H1 (cell line): Measurements from ENCODE around the gene DOCK11. TPM values are rescaled to one million over a fixed set of nuclear protein-coding genes. Genes with fewer than 3 reads are reported as not detected.

ENCODE experiments used
- CTCF ChIA-PET: fragments of 300-600 bp; sonication (Branson Sonifier 250); formaldehyde crosslinking; loops from one replicate; lab custom pipeline; 2021; ENCODE audit not compliant: partially characterized antibody; lab: Charles Lee
- POLR2A ChIA-PET: fragments of 300-600 bp; sonication (Branson Sonifier 250); formaldehyde crosslinking; loops from one replicate; lab custom pipeline; 2021; ENCODE audit warnings: inconsistent platforms; ENCODE audit not compliant: partially characterized antibody; lab: Charles Lee
- DNase-seq, 2 experiments: peaks; one replicate each; pipeline versions ENCODE4 v3.0.0 to v3.0.0-alpha.2; 2010 to 2022; ENCODE audit warnings: low spot score in 2 of 2, low read depth in 1 of 2, mixed read lengths in 1 of 2
- FAIRE-seq: peaks from 2 replicates; lab custom pipeline; 2011; peaks lifted over from hg19 to GRCh38; lab: Jason Lieb, UNC
- H2AFZ ChIP-seq: 2 replicates; pipeline ENCODE4 v1.8.1; 2012; ENCODE audit warnings: low read length, inconsistent platforms
- H2AK5ac ChIP-seq: 2 replicates; pipeline ENCODE4 v1.6.1; 2013; ENCODE audit warnings: low read depth, low read length
- H2BK120ac ChIP-seq: replicated peaks from 2 replicates; pipeline ENCODE3; 2013; ENCODE audit warnings: low read depth, low read length, inconsistent platforms
- H2BK12ac ChIP-seq: 2 replicates; pipeline ENCODE4 v1.6.1; 2013; ENCODE audit warnings: low read depth, low read length
- H2BK15ac ChIP-seq: 2 replicates; pipeline ENCODE4 v1.6.1; 2013; ENCODE audit warnings: low read length
- H2BK20ac ChIP-seq: 2 replicates; pipeline ENCODE4 v1.6.1; 2013; ENCODE audit warnings: low read length
- H2BK5ac ChIP-seq: 2 replicates; pipeline ENCODE4 v1.6.1; 2013; ENCODE audit warnings: low read depth, low read length
- H3K14ac ChIP-seq: 2 replicates; pipeline ENCODE4 v1.6.1; 2013; ENCODE audit warnings: inconsistent platforms; ENCODE audit not compliant: insufficient read length
- H3K18ac ChIP-seq: 2 replicates; pipeline ENCODE4 v1.6.1; 2013; ENCODE audit warnings: low read length; ENCODE audit errors: extremely low read depth
- H3K23ac ChIP-seq: 2 replicates; pipeline ENCODE4 v1.6.1; 2013; ENCODE audit warnings: inconsistent platforms; ENCODE audit not compliant: insufficient read length
- H3K23me2 ChIP-seq: 2 replicates; pipeline ENCODE4 v1.6.1; 2013; ENCODE audit warnings: low read depth, low read length
- H3K27ac ChIP-seq: 2 replicates; pipeline ENCODE4 v1.6.1; 2011; ENCODE audit warnings: low read depth, low read length, inconsistent platforms
- H3K27me3 ChIP-seq, 4 experiments: replicated peaks in 1 of 4; 1 replicate in 1 of 4; 2 replicates in 3 of 4; pipeline versions ENCODE4 v1.6.1 to v1.8.1; 2011 to 2013; ENCODE audit warnings: low read length in 3 of 4, mild to moderate bottlenecking in 3 of 4, inconsistent platforms in 2 of 4, mixed read lengths in 2 of 4, moderate library complexity in 1 of 4; ENCODE audit not compliant: control insufficient read depth in 3 of 4, insufficient read depth in 3 of 4; ENCODE audit errors: extremely low read depth in 1 of 4
- H3K36me3 ChIP-seq, 4 experiments: 2 replicates each; pipeline versions ENCODE4 v1.6.1 to v1.8.1; 2011 to 2013; ENCODE audit warnings: mild to moderate bottlenecking in 4 of 4, low read length in 3 of 4, moderate library complexity in 2 of 4, control low read depth in 1 of 4, inconsistent platforms in 1 of 4; ENCODE audit not compliant: insufficient read depth in 4 of 4, control insufficient read depth in 2 of 4
- H3K4ac ChIP-seq: replicated peaks from 2 replicates; pipeline ENCODE3; 2013; ENCODE audit warnings: low read length, low read depth, mixed read lengths, inconsistent platforms; ENCODE audit not compliant: insufficient read length
- H3K4me1 ChIP-seq, 4 experiments: replicated peaks in 1 of 4; 1 replicate in 1 of 4; 2 replicates in 3 of 4; pipeline versions ENCODE4 v1.6.1 to v1.8.1; 2011 to 2013; ENCODE audit warnings: low read length in 3 of 4, inconsistent platforms in 2 of 4, mixed read lengths in 1 of 4; ENCODE audit not compliant: insufficient read depth in 4 of 4, control insufficient read depth in 3 of 4
- H3K4me2 ChIP-seq, 2 experiments: 2 replicates each; pipeline versions ENCODE4 v1.6.1 to v1.8.1; 2011 to 2013; ENCODE audit warnings: low read depth in 2 of 2, low read length in 2 of 2, control low read depth in 1 of 2, inconsistent platforms in 1 of 2, mild to moderate bottlenecking in 1 of 2; ENCODE audit not compliant: insufficient read depth in 1 of 2
- H3K4me3 ChIP-seq, 4 experiments: fragments of 200-600, 300-600 bp in 1 of 4; sonication (generic), shearing (Covaris generic), sonication (Bioruptor Twin) in 1 of 4; 2 replicates each; pipeline versions ENCODE4 v1.5.1 to v1.8.1; 2011 to 2016; ENCODE audit warnings: low read length in 4 of 4, low read depth in 3 of 4, control low read depth in 2 of 4, inconsistent platforms in 2 of 4, mild to moderate bottlenecking in 2 of 4, mixed read lengths in 1 of 4, moderate library complexity in 1 of 4; ENCODE audit not compliant: insufficient read depth in 2 of 4; ENCODE audit errors: extremely low read depth in 1 of 4
- H3K56ac ChIP-seq: replicated peaks from 2 replicates; pipeline ENCODE3; 2013; ENCODE audit warnings: low read depth, mild to moderate bottlenecking, mixed read lengths, low read length, inconsistent platforms; ENCODE audit not compliant: insufficient read length
- H3K79me1 ChIP-seq: 2 replicates; pipeline ENCODE4 v1.6.1; 2013; ENCODE audit warnings: low read depth, low read length, control low read depth
- H3K79me2 ChIP-seq, 2 experiments: 2 replicates each; pipeline versions ENCODE4 v1.6.1 to v1.8.1; 2012 to 2013; ENCODE audit warnings: low read length in 2 of 2, mild to moderate bottlenecking in 2 of 2, inconsistent platforms in 1 of 2; ENCODE audit not compliant: insufficient read depth in 2 of 2, control insufficient read depth in 1 of 2
- H3K9ac ChIP-seq, 4 experiments: replicated peaks in 1 of 4; 1 replicate in 1 of 4; 2 replicates in 3 of 4; pipeline versions ENCODE4 v1.6.1 to v1.8.1; 2011 to 2013; ENCODE audit warnings: low read depth in 3 of 4, low read length in 3 of 4, control low read depth in 2 of 4, mild to moderate bottlenecking in 2 of 4, moderate library complexity in 2 of 4, inconsistent platforms in 1 of 4; ENCODE audit errors: extremely low read depth in 1 of 4
- H3K9me3 ChIP-seq, 2 experiments: 2 replicates each; pipeline versions ENCODE4 v1.6.1 to v1.8.1; 2012 to 2013; ENCODE audit warnings: mild to moderate bottlenecking in 2 of 2, moderate library complexity in 2 of 2, control low read depth in 1 of 2, inconsistent platforms in 1 of 2, low read depth in 1 of 2, low read length in 1 of 2, mixed read lengths in 1 of 2; ENCODE audit not compliant: insufficient read depth in 2 of 2
- H4K20me1 ChIP-seq, 2 experiments: replicated peaks in 1 of 2; 2 replicates each; pipeline versions ENCODE3 to v1.8.1; 2011 to 2013; ENCODE audit warnings: inconsistent platforms in 2 of 2, low read length in 2 of 2, mild to moderate bottlenecking in 1 of 2; ENCODE audit not compliant: insufficient read depth in 2 of 2, control insufficient read depth in 1 of 2
- H4K5ac ChIP-seq: 2 replicates; pipeline ENCODE4 v1.6.1; 2013; ENCODE audit warnings: low read length, low read depth, mixed read lengths, inconsistent platforms; ENCODE audit not compliant: insufficient read length
- H4K8ac ChIP-seq: 2 replicates; pipeline ENCODE4 v1.8.0; 2013; ENCODE audit warnings: mild to moderate bottlenecking, moderate library complexity, low read length, inconsistent platforms; ENCODE audit not compliant: insufficient read depth; ENCODE audit errors: extremely low read depth
- H4K91ac ChIP-seq: replicated peaks from 2 replicates; pipeline ENCODE3; 2013; ENCODE audit warnings: low read length, mixed read lengths, inconsistent platforms; ENCODE audit not compliant: insufficient read length
- CBX8 ChIP-seq: fragments of 300-800, 300-1000 bp; sonication (generic); IDR thresholded peaks from 2 replicates; pipeline ENCODE4 v1.7.1; 2016; ENCODE audit warnings: low read depth, low read length, borderline replicate concordance
- FOSL1 ChIP-seq: IDR thresholded peaks from 2 replicates; pipeline ENCODE4 v1.6.1; 2011; ENCODE audit warnings: mild to moderate bottlenecking, low read depth, low read length, moderate library complexity; ENCODE audit not compliant: insufficient read depth
- SP4 ChIP-seq: IDR thresholded peaks from 2 replicates; pipeline ENCODE4 v1.6.1; 2012; ENCODE audit warnings: low read length, inconsistent platforms
- WGBS, 2 experiments: shearing (Covaris generic) in 1 of 2; methylation state at CpG; one replicate each; pipeline versions ENCODE4 v1.1.6 to v1.1.7; 2013 to 2015; ENCODE audit warnings: low lambda C conversion rate in 2 of 2, mixed read lengths in 2 of 2, inconsistent platforms in 1 of 2, low coverage in 1 of 2, missing lambda C conversion rate in 1 of 2; ENCODE audit not compliant: insufficient replicate concordance in 2 of 2, insufficient coverage in 1 of 2, insufficient read length in 1 of 2; ENCODE audit errors: extremely low coverage in 1 of 2, missing lambda C conversion rate in 1 of 2; 5-methylcytosine and 5-hydroxymethylcytosine counted together
- polyA plus RNA-seq, 7 experiments: library from polyadenylated mRNA; depleted of rRNA in 3 of 7; stranded (reverse) in 5 of 7; unstranded in 2 of 7; fragments of >200 nt in 5 of 7; fragments of 200-250 nt in 2 of 7; gene quantifications; 1 replicate in 5 of 7; 2 replicates in 1 of 7; 4 replicates in 1 of 7; pipeline versions ENCODE4 v1.2.1 to v1.2.3, GENCODE V29; 2011 to 2013; ENCODE audit warnings: missing spikeins in 2 of 7, mixed read lengths in 2 of 7
- total RNA-seq: library from RNA; stranded (reverse); fragmentation: NEBNext Ultra II Directional; extraction: Animal tissue kit (Norgen Biotek cat#: 25700); gene quantifications from 2 replicates; pipeline ENCODE4 v1.2.1, GENCODE V29; 2021

The DOCK11 gene
- total and polyA plus RNA-seq, 2 of the 8 experiments (the other 6 are each of a cell fraction or from before 2014, with no cell fraction given): 4.9 to 12.0 TPM

DNA sequence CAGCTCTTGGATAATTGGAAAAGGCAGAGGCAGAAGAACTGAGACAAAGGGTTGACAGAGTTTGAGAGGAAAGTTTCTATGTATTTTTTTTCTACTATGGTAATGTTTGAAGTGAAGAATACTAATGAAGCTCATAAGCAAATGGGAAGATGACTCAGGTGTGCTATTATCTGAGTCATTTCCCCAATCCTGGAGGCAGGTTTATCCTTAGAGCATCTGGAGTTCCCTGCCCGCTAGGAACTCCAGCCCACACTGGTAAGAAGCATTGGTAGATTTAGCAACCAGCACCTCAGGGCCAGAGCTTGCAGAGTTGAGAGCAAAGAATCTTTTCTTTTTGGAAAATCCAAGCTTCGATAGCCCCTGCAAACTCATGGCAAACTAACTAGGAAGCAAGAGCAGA is 55.2 kb downstream of the DOCK11 start:
- no peaks in the 10 kb centered on the region for H3K79me2 ChIP-seq
- no peak overlapping the region for H3K4me2 ChIP-seq
- no peak overlapping the region for H3K4ac ChIP-seq
- H3K4me3 ChIP-seq: no peak overlapping the region
- H4K8ac ChIP-seq: no peak overlapping the region
- no peak overlapping the region for H3K18ac ChIP-seq
- no peak overlapping the region for H2AFZ ChIP-seq
- FAIRE-seq: no peak
- H2BK20ac ChIP-seq: no peak overlapping the region
- H3K23me2 ChIP-seq: no peaks in the 10 kb centered on the region
- no peak overlapping the region for H3K56ac ChIP-seq
- no peak overlapping the region for H3K27ac ChIP-seq
- H2AK5ac ChIP-seq: no peak overlapping the region
- H3K36me3 ChIP-seq: no peaks in the 10 kb centered on the region
- 100% methylated on average over 2 of the region's 2 CpGs; no CpG with 5 or more reads in 1 of the 2 experiments for WGBS, 2 experiments
- no peak overlapping the region for H3K9ac ChIP-seq
- TF ChIP-seq SP4 (no peak), CBX8 (no peak), FOSL1 (no peak)
- TF ChIP-seq, all 59 proteins: peak for 0
- Histone ChIP-seq H2BK120ac (no peak overlapping the region), H2BK12ac (no peak overlapping the region), H3K9me3 (no peaks in the 10 kb centered on the region), H4K20me1 (no peaks in the 10 kb centered on the region), H3K14ac (no peak overlapping the region), H3K27me3 (no peaks in the 10 kb centered on the region), H2BK15ac (no peak overlapping the region), H3K4me1 (no peaks in the 10 kb centered on the region), H3K79me1 (no peaks in the 10 kb centered on the region), H4K91ac (no peak overlapping the region), H4K5ac (no peak overlapping the region), H2BK5ac (no peak overlapping the region), H3K23ac (no peak overlapping the region)
- ChIA-PET POLR2A (no interaction called here), CTCF (interaction anchor here (1.1 to 1.8 kb wide), 2 partner anchors 51 to 91 kb away, joined by 3 to 9 read pairs; no protein-coding TSS in a partner anchor)
- no peak for DNase-seq
